Measurements from ENCODE around the gene MLXIPL.

The MLXIPL gene

GRCh38 chr7:73652541-73652949 is 28.2 kb upstream of the MLXIPL start:
- DNase-seq (ENCODE audit: low read depth) = no peak
- no peak for TF ChIP-seq CTCF (conservative IDR thresholded peaks at IDR 0.05; ENCODE audit: control insufficient read depth, insufficient read depth, low read depth, low read length)
- H3K4me3 ChIP-seq (ENCODE audit: control insufficient read depth, low read depth, low read length) = no peak overlapping the region

- DNase-seq (ENCODE audit: low read depth) = no peak
- TF ChIP-seq CTCF (conservative IDR thresholded peaks at IDR 0.05; ENCODE audit: control insufficient read depth, insufficient read depth, low read depth, low read length) = no peak
- H3K4me3 ChIP-seq (ENCODE audit: control insufficient read depth, low read depth, low read length) = no peak overlapping the region
Measured at GRCh38 chr7:73650524-73650923, 26.2 kb upstream of the MLXIPL start.

GRCh38 chr7:73649576-73649975 is 25.3 kb upstream of the MLXIPL start:
- no peak for TF ChIP-seq CTCF (conservative IDR thresholded peaks at IDR 0.05; ENCODE audit: control insufficient read depth, insufficient read depth, low read depth, low read length)
- DNase-seq (ENCODE audit: low read depth) = no peak
- no peak overlapping the region for H3K4me3 ChIP-seq (ENCODE audit: control insufficient read depth, low read depth, low read length)

- no peak for DNase-seq (ENCODE audit: low read depth)
- no peak for TF ChIP-seq CTCF (conservative IDR thresholded peaks at IDR 0.05; ENCODE audit: control insufficient read depth, insufficient read depth, low read depth, low read length)
Measured at GRCh38 chr7:73648593-73649332, 24.4 kb upstream of the MLXIPL start.

GRCh38 chr7:73647725-73648592 is 23.6 kb upstream of the MLXIPL start:
- TF ChIP-seq CTCF (conservative IDR thresholded peaks at IDR 0.05; ENCODE audit: control insufficient read depth, insufficient read depth, low read depth, low read length) = no peak
- DNase-seq (ENCODE audit: low read depth) = no peak
- H3K4me3 ChIP-seq (ENCODE audit: control insufficient read depth, low read depth, low read length) = no peak overlapping the region

More at GRCh38 chr7:73648593-73649332, 24.4 kb upstream of the MLXIPL start:
- no peak overlapping the region for H3K4me3 ChIP-seq (ENCODE audit: control insufficient read depth, low read depth, low read length)

GRCh38 chr7:73646785-73647724 is 22.7 kb upstream of the MLXIPL start:
- no peak for TF ChIP-seq CTCF (conservative IDR thresholded peaks at IDR 0.05; ENCODE audit: control insufficient read depth, insufficient read depth, low read depth, low read length)
- no peak for DNase-seq (ENCODE audit: low read depth)
- H3K4me3 ChIP-seq (ENCODE audit: control insufficient read depth, low read depth, low read length) = no peak overlapping the region
